D721Med (cell line): Measurements from ENCODE around the gene ASCC3.

Experiments used
- DNase-seq: peaks from one replicate; pipeline ENCODE4 v3.0.0; 2011; ENCODE audit warnings: low spot score; ENCODE audit not compliant: insufficient read length
- FAIRE-seq: peaks from 2 replicates; lab custom pipeline; 2011; peaks lifted over from hg19 to GRCh38; lab: Jason Lieb, UNC
- TF ChIP-seq, protein P1 (sequence below): IDR thresholded peaks from 2 replicates; pipeline ENCODE4 v1.5.1; 2012; ENCODE audit warnings: mild to moderate bottlenecking, control low read depth; ENCODE audit not compliant: insufficient read depth; ENCODE audit errors: missing control alignments

The ASCC3 gene

DNA sequence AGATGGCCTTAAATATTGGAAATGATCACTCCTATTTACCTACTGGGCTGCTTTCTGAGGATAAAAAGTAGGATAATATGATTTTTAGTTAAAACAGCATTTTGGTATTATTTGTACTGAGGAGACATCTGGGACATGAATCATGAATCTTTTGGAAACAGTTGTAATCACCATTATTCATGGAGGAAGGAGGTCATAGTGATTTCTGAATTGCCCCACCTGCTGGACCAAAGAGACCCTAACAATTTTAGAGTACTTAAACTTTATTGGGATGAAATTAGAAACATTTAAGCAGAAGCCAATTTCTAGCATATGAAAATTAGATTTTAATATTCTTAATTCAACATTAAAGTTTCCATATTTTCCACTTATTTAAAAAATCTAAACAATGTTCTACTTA lies 308.0 kb downstream of the ASCC3 start:
- DNase-seq (no peak), FAIRE-seq (no peak)
- TF ChIP-seq, protein P1, sequence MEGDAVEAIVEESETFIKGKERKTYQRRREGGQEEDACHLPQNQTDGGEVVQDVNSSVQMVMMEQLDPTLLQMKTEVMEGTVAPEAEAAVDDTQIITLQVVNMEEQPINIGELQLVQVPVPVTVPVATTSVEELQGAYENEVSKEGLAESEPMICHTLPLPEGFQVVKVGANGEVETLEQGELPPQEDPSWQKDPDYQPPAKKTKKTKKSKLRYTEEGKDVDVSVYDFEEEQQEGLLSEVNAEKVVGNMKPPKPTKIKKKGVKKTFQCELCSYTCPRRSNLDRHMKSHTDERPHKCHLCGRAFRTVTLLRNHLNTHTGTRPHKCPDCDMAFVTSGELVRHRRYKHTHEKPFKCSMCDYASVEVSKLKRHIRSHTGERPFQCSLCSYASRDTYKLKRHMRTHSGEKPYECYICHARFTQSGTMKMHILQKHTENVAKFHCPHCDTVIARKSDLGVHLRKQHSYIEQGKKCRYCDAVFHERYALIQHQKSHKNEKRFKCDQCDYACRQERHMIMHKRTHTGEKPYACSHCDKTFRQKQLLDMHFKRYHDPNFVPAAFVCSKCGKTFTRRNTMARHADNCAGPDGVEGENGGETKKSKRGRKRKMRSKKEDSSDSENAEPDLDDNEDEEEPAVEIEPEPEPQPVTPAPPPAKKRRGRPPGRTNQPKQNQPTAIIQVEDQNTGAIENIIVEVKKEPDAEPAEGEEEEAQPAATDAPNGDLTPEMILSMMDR = peak; percentile 20

DNA sequence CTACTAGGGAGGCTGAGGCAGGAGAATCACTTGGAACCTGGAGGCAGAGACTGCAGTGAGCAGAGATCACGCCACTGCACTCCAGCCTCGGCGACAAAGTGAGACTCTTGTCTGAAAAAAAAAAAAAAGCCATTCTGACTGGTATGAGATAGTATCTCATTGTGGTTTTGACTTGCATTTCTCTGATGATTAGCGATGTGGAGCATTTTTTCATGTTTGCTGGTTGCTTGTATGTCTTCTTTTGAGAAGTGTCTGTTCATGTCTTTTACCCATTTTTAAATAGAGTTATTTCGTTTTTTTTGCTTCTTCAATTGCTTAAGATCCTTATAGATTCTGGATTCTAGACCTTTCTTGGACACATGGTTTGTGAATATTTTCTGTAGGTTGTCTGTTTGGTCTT lies 312.9 kb downstream of the ASCC3 start:
- DNase-seq (no peak), FAIRE-seq (no peak)
- TF ChIP-seq, protein P1 = no peak

DNA sequence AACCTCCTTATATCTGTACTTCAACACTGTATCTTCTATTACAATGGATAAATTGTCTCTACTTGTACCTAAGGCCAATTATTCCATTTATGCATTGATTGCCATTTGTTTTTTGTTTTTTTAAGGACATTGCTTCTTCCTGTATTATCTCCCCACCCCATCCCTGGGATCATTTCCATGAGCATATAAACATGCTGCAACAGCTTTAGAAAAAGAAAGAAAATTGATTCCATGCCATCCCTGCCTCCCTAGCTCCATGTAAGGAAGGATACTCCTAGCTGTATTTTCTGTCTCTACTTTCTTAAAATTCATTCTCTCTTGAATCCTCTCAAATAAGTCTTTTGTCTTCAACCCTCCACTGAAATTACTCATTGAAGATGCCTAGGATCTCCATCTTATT lies 314.6 kb downstream of the ASCC3 start:
- DNase-seq = no peak
- no peak for FAIRE-seq
- TF ChIP-seq, protein P1 = no peak

DNA sequence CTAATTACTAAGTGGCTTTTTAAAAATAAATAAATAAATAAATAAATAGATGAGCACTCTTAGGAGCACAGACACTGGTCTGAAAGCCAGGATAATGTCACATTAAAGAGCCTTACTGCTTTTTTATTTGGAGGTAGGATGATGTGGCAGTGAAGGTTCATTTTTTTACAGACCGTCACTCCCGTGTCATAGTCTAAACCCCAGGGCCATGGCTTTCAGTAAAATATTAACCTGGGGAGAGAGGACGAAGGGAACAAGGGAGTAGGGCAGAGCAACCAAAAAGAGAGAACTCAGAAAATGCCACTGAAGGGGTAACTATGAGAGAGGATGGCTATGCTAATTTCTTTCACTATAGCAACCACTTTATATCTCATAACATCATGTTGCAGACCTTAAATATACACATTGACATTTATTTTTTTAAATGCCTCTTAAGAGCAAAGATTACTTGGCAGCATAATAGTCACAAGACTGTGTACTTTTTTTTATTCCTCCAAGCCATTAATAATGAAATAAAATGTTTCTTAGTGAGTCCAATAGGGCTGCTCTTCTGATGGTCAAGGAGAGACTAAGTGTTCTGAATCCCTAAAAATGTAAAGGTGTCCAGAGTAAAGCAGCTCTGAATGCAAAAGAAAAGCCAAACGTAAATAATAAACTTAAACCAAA lies 315.6 kb downstream of the ASCC3 start:
- FAIRE-seq (no peak), DNase-seq (no peak)
- TF ChIP-seq, protein P1 = no peak

DNA sequence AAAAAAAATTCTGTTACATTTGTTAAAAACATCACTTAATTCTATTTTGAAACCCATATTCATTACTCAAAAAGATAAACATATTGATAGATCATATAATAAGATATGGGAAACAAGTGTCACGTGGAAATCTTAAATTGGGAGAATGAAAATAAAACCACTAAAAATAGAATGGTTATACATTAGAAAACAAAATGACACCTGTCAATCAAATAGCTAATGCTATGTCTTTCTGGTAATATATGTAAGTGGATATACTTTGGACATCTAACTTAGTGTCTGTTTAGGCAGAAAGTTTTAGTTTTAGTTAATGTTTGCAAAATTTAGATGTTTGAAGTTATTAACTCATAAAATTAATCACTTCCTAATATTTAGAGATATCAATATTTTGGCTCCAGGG lies 321.3 kb downstream of the ASCC3 start:
- TF ChIP-seq, protein P1 = no peak
- no peak for FAIRE-seq
- no peak for DNase-seq

DNA sequence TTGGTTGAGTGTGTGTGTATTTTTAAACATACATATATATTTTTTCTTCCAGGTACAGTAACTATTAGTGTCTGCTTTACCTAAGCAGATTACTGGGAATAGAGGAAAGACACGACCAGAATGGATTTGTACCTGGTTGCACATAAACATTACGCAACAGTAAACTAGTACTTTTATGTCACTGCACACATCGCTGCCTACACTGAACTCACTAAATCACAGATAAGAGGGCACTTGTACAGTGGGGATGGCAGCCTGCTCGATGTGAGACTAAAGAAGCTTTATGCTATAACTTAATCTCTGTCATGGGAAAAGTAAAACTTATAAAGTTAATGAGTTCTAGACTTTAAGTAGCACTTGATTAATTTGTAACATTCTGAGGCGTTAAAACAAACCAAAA lies 326.9 kb downstream of the ASCC3 start:
- DNase-seq = no peak
- peak; percentile 64 for FAIRE-seq
- TF ChIP-seq, protein P1 = no peak

DNA sequence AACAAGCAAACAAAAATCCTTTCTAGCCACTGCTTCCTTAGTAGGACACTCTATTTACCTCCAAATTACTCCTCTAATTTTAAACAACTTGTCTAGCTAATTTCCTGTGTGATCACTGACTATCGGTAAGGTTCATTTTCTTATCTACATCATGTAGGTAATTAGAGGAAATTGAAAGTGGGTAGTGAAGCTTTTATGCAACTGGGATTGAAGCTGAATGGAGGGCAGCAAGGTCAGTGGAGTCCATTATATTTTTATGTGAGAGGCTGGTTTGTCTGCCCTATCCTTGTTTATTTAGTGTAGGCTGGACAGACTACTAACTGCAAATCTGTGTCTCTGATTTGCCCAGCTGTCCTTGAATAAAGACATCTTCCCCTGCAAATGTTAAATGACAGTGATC lies 327.9 kb downstream of the ASCC3 start:
- TF ChIP-seq, protein P1 = no peak
- FAIRE-seq (no peak), DNase-seq (no peak)
